Renal cortex interstitium (tissue), 11 donors: ENCODE results near the gene KIR3DL2. TPM values are rescaled to one million over a fixed set of nuclear protein-coding genes. Genes with fewer than 3 reads are reported as not detected.
A peak's percentile ranks its signal among the peaks of the same experiment; 100 is the strongest.
"Not testable (repeated sequence)": the region's sequence is repeated elsewhere in the genome, so short reads cannot be mapped to it uniquely, and the experiment has no call there.

Experiments used
- DNase-seq, 11 donors: peaks; one replicate each; pipeline ENCODE4 v3.0.0-alpha.2; 2013; ENCODE audit warnings: low read depth in 9 of 11, low spot score in 4 of 11; ENCODE audit errors: extremely low read depth in 1 of 11
- polyA plus RNA-seq, 3 donors: library from polyadenylated mRNA; unstranded; fragments of 120-200 nt; gene quantifications; one replicate each; pipeline ENCODE4 v1.2.1, GENCODE V29; 2013; ENCODE audit not compliant: insufficient read length in 3 of 3

KIR3DL2 gene
- polyA plus RNA-seq, 3 donors = not detected

DNA sequence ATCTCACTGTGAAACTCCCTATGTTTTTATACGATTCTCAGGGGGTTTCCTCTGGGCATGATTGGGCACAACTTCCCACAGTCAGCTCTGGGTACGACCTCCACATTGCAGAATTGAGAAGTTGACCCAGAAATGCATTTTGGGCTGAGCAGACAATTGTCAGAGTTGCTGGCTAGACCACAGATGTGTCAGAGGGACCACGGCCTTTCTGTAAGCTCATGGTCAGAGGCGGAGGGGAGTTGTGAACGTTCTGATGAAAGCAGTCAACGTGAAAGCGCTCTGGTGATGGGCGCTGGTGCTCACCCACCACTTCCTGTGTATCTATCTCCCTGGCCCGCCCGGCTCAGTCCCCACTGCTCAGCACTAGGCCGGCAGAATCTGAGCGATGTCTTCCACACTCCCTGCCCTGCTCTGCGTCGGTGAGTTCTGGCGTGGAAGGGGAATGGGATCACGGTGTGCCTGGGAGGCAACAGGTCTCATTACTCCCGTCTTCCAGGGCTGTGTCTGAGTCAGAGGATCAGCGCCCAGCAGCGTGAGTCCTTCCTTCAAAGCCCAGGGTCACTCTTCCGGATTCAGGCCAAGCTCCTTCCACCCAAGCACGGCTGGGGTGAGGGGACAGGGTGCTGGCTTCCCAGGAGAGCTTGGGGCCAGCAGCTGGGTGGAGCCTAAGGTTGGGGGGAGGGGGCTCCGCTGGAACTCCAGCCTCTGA lies 55.7 kb downstream of the KIR3DL2 start, which contains the start of gene NCR1:
NCR1 (plus strand) TSS at position 346 of the 709 bp plus-strand sequence; CDS start at position 386, 40 bp downstream.
- peak in 1 of 11 donors; percentile 3 for DNase-seq

DNA sequence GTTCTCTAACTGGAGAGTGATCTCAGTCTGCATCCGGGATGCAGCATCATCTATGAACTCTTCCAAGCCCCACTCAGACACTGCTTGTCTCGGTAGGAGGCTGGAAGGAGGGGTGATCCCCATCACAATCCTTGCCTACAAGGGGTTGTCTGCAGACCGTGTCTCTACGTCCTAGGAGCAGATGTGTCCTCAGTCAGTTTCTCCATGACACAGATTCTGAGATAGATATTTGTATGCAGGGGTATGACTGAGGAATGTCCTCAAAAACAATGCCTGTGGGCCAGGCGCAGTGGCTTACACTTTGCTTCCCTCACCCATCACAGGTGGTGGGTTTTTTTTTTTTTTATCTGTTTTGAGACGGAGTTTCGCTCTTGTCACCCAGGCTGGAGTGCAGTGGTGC lies 56.6 kb downstream of the KIR3DL2 start:
- DNase-seq = no peak

DNA sequence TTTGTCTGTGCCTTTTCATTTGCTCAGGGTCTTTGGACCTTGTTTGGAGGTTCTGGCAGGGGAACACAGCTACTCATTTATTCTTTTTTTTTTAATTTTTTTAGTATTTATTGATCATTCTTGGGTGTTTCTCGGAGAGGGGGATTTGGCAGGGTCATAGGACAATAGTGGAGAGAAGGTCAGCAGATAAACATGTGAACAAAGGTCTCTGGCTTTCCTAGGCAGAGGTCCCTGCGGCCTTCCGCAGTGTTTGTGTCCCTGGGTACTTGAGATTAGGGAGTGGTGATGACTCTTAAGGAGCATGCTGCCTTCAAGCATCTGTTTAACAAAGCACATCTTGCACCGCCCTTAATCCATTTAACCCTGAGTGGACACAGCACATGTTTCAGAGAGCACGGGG lies 57.7 kb downstream of the KIR3DL2 start:
- DNase-seq = not testable (repeated sequence)

Other genes starting within 250 kb of the KIR3DL2 start
- gene LILRB1, start 220.0 kb upstream of the KIR3DL2 start, polyA plus RNA-seq = 1 to 10 TPM in 2 of 3 donors, under 1 TPM in 1; 0.73 to 1.6 (median 1.0) TPM
- 1 to 10 TPM in 1 of 3 donors, under 1 TPM in 2; 0.61 to 1.7 (median 0.95) TPM for gene LILRB4, start 187.5 kb upstream of the KIR3DL2 start, polyA plus RNA-seq
- gene KIR3DL3, start 126.0 kb upstream of the KIR3DL2 start, polyA plus RNA-seq = not detected
- gene KIR2DL3, start 111.9 kb upstream of the KIR3DL2 start, polyA plus RNA-seq = not detected
- under 1 TPM in 1 of 3 donors, not detected in 2; 0.12 TPM for gene KIR2DL1, start 80.7 kb upstream of the KIR3DL2 start, polyA plus RNA-seq
- gene KIR2DL4, start 46.8 kb upstream of the KIR3DL2 start, polyA plus RNA-seq = not detected
- gene KIR3DL1, start 34.0 kb upstream of the KIR3DL2 start, polyA plus RNA-seq = not detected
- not detected for gene KIR2DS4, start 17.8 kb upstream of the KIR3DL2 start, polyA plus RNA-seq
- gene FCAR, start 23.8 kb downstream of the KIR3DL2 start, polyA plus RNA-seq = under 1 TPM; 0.14 to 0.68 (median 0.25) TPM
- gene NCR1, start 55.7 kb downstream of the KIR3DL2 start, polyA plus RNA-seq = under 1 TPM in 2 of 3 donors, not detected in 1; 0.09 to 0.14 TPM
- gene NLRP7, start 97.1 kb downstream of the KIR3DL2 start, polyA plus RNA-seq = not detected
- 10 to 100 TPM in 2 of 3 donors, 1 to 10 TPM in 1; 6.4 to 22.0 (median 17.9) TPM for gene NLRP2, start 115.9 kb downstream of the KIR3DL2 start, polyA plus RNA-seq
- under 1 TPM; 0.37 to 0.68 (median 0.39) TPM for gene GP6, start 187.8 kb downstream of the KIR3DL2 start, polyA plus RNA-seq
- gene RDH13, start 212.7 kb downstream of the KIR3DL2 start, polyA plus RNA-seq = 10 to 100 TPM; 13.6 to 27.1 (median 15.9) TPM
- 10 to 100 TPM; 48.0 to 77.9 (median 61.6) TPM for gene EPS8L1, start 225.4 kb downstream of the KIR3DL2 start, polyA plus RNA-seq